Ascending aorta (tissue), 2 donors: ENCODE results near the gene LIG1. TPM values are rescaled to one million over a fixed set of nuclear protein-coding genes. Genes with fewer than 3 reads are reported as not detected.
A peak's percentile ranks its signal among the peaks of the same experiment; 100 is the strongest.

Source experiments
- DNase-seq, 2 donors: peaks; one replicate each; pipeline ENCODE4 v3.0.0-alpha.2; 2019; ENCODE audit warnings: low spot score in 2 of 2
- H3K27ac ChIP-seq, 2 donors: fragments of 200-600 bp; sonication (generic); one replicate each; pipeline ENCODE4 v1.5.1; 2016 to 2017; ENCODE audit warnings: mild to moderate bottlenecking in 1 of 2
- H3K27me3 ChIP-seq: fragments of 200-600 bp; sonication (generic); one replicate; pipeline ENCODE4 v1.5.1; 2017
- H3K36me3 ChIP-seq, 2 donors: fragments of 200-600 bp; sonication (generic); one replicate each; pipeline ENCODE4 v1.5.1; 2016
- H3K4me1 ChIP-seq, 2 donors: fragments of 200-600 bp; sonication (generic); one replicate each; pipeline ENCODE4 v1.5.1; 2016 to 2017; ENCODE audit warnings: mild to moderate bottlenecking in 1 of 2
- H3K4me3 ChIP-seq, 2 donors: fragments of 200-600 bp; sonication (generic); one replicate each; pipeline ENCODE4 v1.5.1; 2016 to 2017; ENCODE audit warnings: mild to moderate bottlenecking in 1 of 2
- H3K9me3 ChIP-seq, 2 donors: fragments of 200-600 bp; sonication (generic); one replicate each; pipeline ENCODE4 v1.5.1; 2016
- CTCF ChIP-seq, 3 experiments: fragments of 200-600 bp in 2 of 3; fragments of 450-650 bp in 1 of 3; sonication (generic) in 2 of 3; IDR thresholded peaks; one replicate each; pipeline ENCODE4 v1.5.1; 2016 to 2019; ENCODE audit warnings: antibody characterized with exemption in 3 of 3, mild to moderate bottlenecking in 1 of 3, moderate library complexity in 1 of 3
- intact Hi-C: fragments of 100-400 bp; cut with DNase I; formaldehyde crosslinking; loops from one replicate; pipeline ENCODE4 v1.15.1; 2023
- total RNA-seq: library from RNA; depleted of rRNA; stranded (reverse); fragments of >200 nt; gene quantifications from one replicate; pipeline ENCODE4 v1.1.0, GENCODE V29; 2016

Gene LIG1
- total RNA-seq, 1 donor from 2014 or later: 0.64 TPM

GRCh38 chr19:48194844-48195830, 25.0 kb upstream of the LIG1 start:
- H3K4me1 ChIP-seq: no peaks in the 10 kb centered on the region
- no peak overlapping the region for H3K4me3 ChIP-seq
- intact Hi-C loops: no loop called here
- H3K9me3 ChIP-seq: no peaks in the 10 kb centered on the region
- H3K36me3 ChIP-seq: no peaks in the 10 kb centered on the region
- H3K27ac ChIP-seq: no peak overlapping the region
- no peak for TF ChIP-seq CTCF (IDR thresholded peaks at IDR 0.05)
- DNase-seq: no peak
- H3K27me3 ChIP-seq: no peaks in the 10 kb centered on the region

- H3K36me3 ChIP-seq: no peaks in the 10 kb centered on the region
- H3K4me1 ChIP-seq: no peaks in the 10 kb centered on the region
- no peaks in the 10 kb centered on the region for H3K27me3 ChIP-seq
- H3K4me3 ChIP-seq: no peak overlapping the region
- no peak overlapping the region for H3K27ac ChIP-seq
- intact Hi-C loops: no loop called here
- H3K9me3 ChIP-seq: no peaks in the 10 kb centered on the region
- TF ChIP-seq CTCF (IDR thresholded peaks at IDR 0.05): peak in 2 of 3 experiments; percentile 42 to 52
- DNase-seq: peak in 1 of 2 donors; percentile 60
Measured at GRCh38 chr19:48194041-48194843, 24.1 kb upstream of the LIG1 start.

GRCh38 chr19:48192750-48193149, 22.6 kb upstream of the LIG1 start:
- Histone ChIP-seq H3K27me3 (no peaks in the 10 kb centered on the region), H3K36me3 (peaks cover 4 to 5% of the 10 kb centered on the region in 2 donors), H3K4me1 (no peaks in the 10 kb centered on the region), H3K27ac (no peak overlapping the region), H3K9me3 (no peaks in the 10 kb centered on the region), H3K4me3 (no peak overlapping the region)
- DNase-seq: peak in 1 of 2 donors; percentile 44
- no peak for TF ChIP-seq CTCF (IDR thresholded peaks at IDR 0.05)
- intact Hi-C loops: no loop called here

GRCh38 chr19:48190885-48191284, 20.7 kb upstream of the LIG1 start:
- intact Hi-C loops: no loop called here
- no peak overlapping the region for H3K27ac ChIP-seq
- TF ChIP-seq CTCF (IDR thresholded peaks at IDR 0.05): no peak

GRCh38 chr19:48190288-48190884, 20.2 kb upstream of the LIG1 start:
- no peaks in the 10 kb centered on the region for H3K4me1 ChIP-seq
- peaks cover 4 to 5% of the 10 kb centered on the region in 2 donors for H3K36me3 ChIP-seq
- H3K27ac ChIP-seq: no peak overlapping the region
- intact Hi-C loops: no loop called here
- no peaks in the 10 kb centered on the region for H3K27me3 ChIP-seq
- DNase-seq: peak in 1 of 2 donors; percentile 57
- H3K4me3 ChIP-seq: no peak overlapping the region
- no peak for TF ChIP-seq CTCF (IDR thresholded peaks at IDR 0.05)
- no peaks in the 10 kb centered on the region for H3K9me3 ChIP-seq

More at GRCh38 chr19:48190885-48191284, 20.7 kb upstream of the LIG1 start:
- H3K4me1 ChIP-seq: no peaks in the 10 kb centered on the region
- H3K27me3 ChIP-seq: no peaks in the 10 kb centered on the region
- H3K9me3 ChIP-seq: no peaks in the 10 kb centered on the region
- H3K4me3 ChIP-seq: no peak overlapping the region
- no peak for DNase-seq
- peaks cover 4 to 5% of the 10 kb centered on the region in 2 donors for H3K36me3 ChIP-seq
